MM.1S (cell line): ENCODE results near the gene RAB11FIP5.
"Not testable (repeated sequence)": the region's sequence is repeated elsewhere in the genome, so short reads cannot be mapped to it uniquely, and the experiment has no call there.

Source experiments
- DNase-seq: peaks from one replicate; pipeline ENCODE4 v3.0.0-alpha.2; 2015
- H2AFZ ChIP-seq: fragments of 300-600 bp; sonication (generic); 2 replicates; pipeline ENCODE4 v1.6.0; 2016; ENCODE audit warnings: antibody characterized with exemption, low read length
- H3F3A ChIP-seq: fragments of 300-600 bp; sonication (generic); 2 replicates; pipeline ENCODE4 v1.6.1; 2016; ENCODE audit warnings: mild to moderate bottlenecking, antibody characterized with exemption, low read length, moderate library complexity, mixed read lengths; ENCODE audit not compliant: insufficient read depth
- H3K27ac ChIP-seq: fragments of 300-600 bp; sonication (generic); 2 replicates; pipeline ENCODE4 v1.5.1; 2016; ENCODE audit warnings: mild to moderate bottlenecking, low read length
- H3K27me3 ChIP-seq: fragments of 300-600 bp; sonication (generic); replicated peaks from 2 replicates; pipeline ENCODE4 v1.6.0; 2016; ENCODE audit warnings: low read length; ENCODE audit not compliant: insufficient read depth
- H3K36me3 ChIP-seq: fragments of 300-600 bp; sonication (generic); replicated peaks from 2 replicates; pipeline ENCODE4 v1.6.1; 2016; ENCODE audit warnings: mild to moderate bottlenecking, low read length, mixed read lengths; ENCODE audit not compliant: insufficient read depth
- H3K4me1 ChIP-seq: fragments of 300-600 bp; sonication (generic); 2 replicates; pipeline ENCODE4 v1.6.1; 2016; ENCODE audit warnings: low read length, mixed read lengths
- H3K4me2 ChIP-seq: fragments of 300-600 bp; sonication (generic); 2 replicates; pipeline ENCODE4 v1.6.0; 2016; ENCODE audit warnings: low read depth, low read length
- H3K4me3 ChIP-seq: fragments of 300-600 bp; sonication (generic); 2 replicates; pipeline ENCODE4 v1.5.1; 2016; ENCODE audit warnings: low read length, mixed read lengths
- H3K79me2 ChIP-seq: fragments of 300-600 bp; sonication (generic); 2 replicates; pipeline ENCODE4 v1.6.1; 2016; ENCODE audit warnings: mixed run types, low read length, mixed read lengths
- H3K9ac ChIP-seq: fragments of 300-600 bp; sonication (generic); 2 replicates; pipeline ENCODE4 v1.6.1; 2016; ENCODE audit warnings: low read length, mixed read lengths
- H3K9me2 ChIP-seq: fragments of 300-600 bp; sonication (generic); replicated peaks from 2 replicates; pipeline ENCODE4 v1.6.1; 2016; ENCODE audit warnings: mild to moderate bottlenecking, low read length, mixed read lengths; ENCODE audit not compliant: insufficient read depth
- H3K9me3 ChIP-seq: fragments of 300-600 bp; sonication (generic); replicated peaks from 2 replicates; pipeline ENCODE4 v1.6.1; 2016; ENCODE audit warnings: mild to moderate bottlenecking, low read length, mixed read lengths; ENCODE audit not compliant: insufficient read depth
- H4K20me1 ChIP-seq: fragments of 300-600 bp; sonication (generic); 2 replicates; pipeline ENCODE4 v1.6.1; 2016; ENCODE audit warnings: mild to moderate bottlenecking, low read length, moderate library complexity, mixed read lengths; ENCODE audit not compliant: insufficient read depth
- CTCF ChIP-seq: fragments of 300-600 bp; sonication (generic); IDR thresholded peaks from 2 replicates; pipeline ENCODE4 v1.5.1; 2016; ENCODE audit warnings: antibody characterized with exemption, low read length, mixed read lengths
- EZH2 ChIP-seq: fragments of 300-600 bp; sonication (generic); optimal IDR thresholded peaks from 2 replicates; pipeline ENCODE3; 2017; ENCODE audit warnings: low read depth, mild to moderate bottlenecking, antibody characterized with exemption, low read length, mixed read lengths
- EZH2phosphoT487 ChIP-seq: fragments of 300-600 bp; sonication (generic); IDR thresholded peaks from 2 replicates; pipeline ENCODE4 v1.6.1; 2018; ENCODE audit warnings: antibody characterized with exemption, low read length

RAB11FIP5 gene

GRCh38 chr2:73095910-73096309 lies 16.8 kb downstream of the RAB11FIP5 start:
- no peak for DNase-seq
- no peak overlapping the region for H3K9ac ChIP-seq
- H3K27me3 ChIP-seq, result no peaks in the 10 kb centered on the region
- no peaks in the 10 kb centered on the region for H3K9me2 ChIP-seq
- TF ChIP-seq EZH2phosphoT487 (no peak), CTCF (no peak), EZH2 (no peak)
- H2AFZ ChIP-seq, result no peak overlapping the region
- H3K4me3 ChIP-seq, result no peak overlapping the region
- H3K4me1 ChIP-seq, result no peaks in the 10 kb centered on the region
- no peaks in the 10 kb centered on the region for H3F3A ChIP-seq
- no peaks in the 10 kb centered on the region for H3K36me3 ChIP-seq
- H3K4me2 ChIP-seq, result no peak overlapping the region
- no peaks in the 10 kb centered on the region for H4K20me1 ChIP-seq
- no peaks in the 10 kb centered on the region for H3K9me3 ChIP-seq
- H3K27ac ChIP-seq, result no peak overlapping the region
- peaks cover 18% of the 10 kb centered on the region for H3K79me2 ChIP-seq

- H3K4me2 ChIP-seq, H3K79me2 ChIP-seq, H3K9ac ChIP-seq: not testable (repeated sequence)
Measured at GRCh38 chr2:73093601-73094218, 19.0 kb downstream of the RAB11FIP5 start.

GRCh38 chr2:73092146-73092783 lies 20.5 kb downstream of the RAB11FIP5 start:
- no peak overlapping the region for H3K9ac ChIP-seq
- no peak overlapping the region for H3K27ac ChIP-seq
- no peaks in the 10 kb centered on the region for H3K4me1 ChIP-seq
- H3K4me3 ChIP-seq, result no peak overlapping the region
- no peak for TF ChIP-seq EZH2
- TF ChIP-seq CTCF, result no peak
- no peak for TF ChIP-seq EZH2phosphoT487
- H3K4me2 ChIP-seq, result no peak overlapping the region
- no peaks in the 10 kb centered on the region for H3K9me3 ChIP-seq
- H2AFZ ChIP-seq, result no peak overlapping the region
- H3K36me3 ChIP-seq, result no peaks in the 10 kb centered on the region
- no peaks in the 10 kb centered on the region for H3F3A ChIP-seq
- H3K9me2 ChIP-seq, result no peaks in the 10 kb centered on the region
- H4K20me1 ChIP-seq, result no peaks in the 10 kb centered on the region
- no peak for DNase-seq
- H3K79me2 ChIP-seq, result peaks cover 4% of the 10 kb centered on the region
- no peaks in the 10 kb centered on the region for H3K27me3 ChIP-seq

More at GRCh38 chr2:73093601-73094218, 19.0 kb downstream of the RAB11FIP5 start:
- not testable (repeated sequence) for H3K4me1 ChIP-seq, H4K20me1 ChIP-seq, H3K36me3 ChIP-seq, H3F3A ChIP-seq, H2AFZ ChIP-seq, DNase-seq, H3K9me3 ChIP-seq, H3K27ac ChIP-seq, H3K27me3 ChIP-seq, H3K4me3 ChIP-seq, H3K9me2 ChIP-seq

- Histone ChIP-seq H3F3A (no peaks in the 10 kb centered on the region), H3K4me1 (no peaks in the 10 kb centered on the region), H3K9me2 (no peaks in the 10 kb centered on the region), H3K4me3 (no peak overlapping the region), H3K9me3 (no peaks in the 10 kb centered on the region), H3K79me2 (peaks cover 2% of the 10 kb centered on the region; the same call in 1 of the 2 replicates), H3K4me2 (no peak overlapping the region), H3K27me3 (no peaks in the 10 kb centered on the region), H2AFZ (no peak overlapping the region), H3K36me3 (no peaks in the 10 kb centered on the region), H4K20me1 (no peaks in the 10 kb centered on the region), H3K27ac (no peak overlapping the region), H3K9ac (no peak overlapping the region)
- no peak for DNase-seq
- TF ChIP-seq EZH2 (no peak), CTCF (no peak), EZH2phosphoT487 (no peak)
Measured at GRCh38 chr2:73091696-73092095, 21.1 kb downstream of the RAB11FIP5 start.
